Measurements from ENCODE around the gene SLF2. TPM values are rescaled to one million over a fixed set of nuclear protein-coding genes. Genes with fewer than 3 reads are reported as not detected.

The SLF2 gene
- total RNA-seq, 4 donors from 2014 or later = 27.9 to 102 (median 59.9) TPM

DNA sequence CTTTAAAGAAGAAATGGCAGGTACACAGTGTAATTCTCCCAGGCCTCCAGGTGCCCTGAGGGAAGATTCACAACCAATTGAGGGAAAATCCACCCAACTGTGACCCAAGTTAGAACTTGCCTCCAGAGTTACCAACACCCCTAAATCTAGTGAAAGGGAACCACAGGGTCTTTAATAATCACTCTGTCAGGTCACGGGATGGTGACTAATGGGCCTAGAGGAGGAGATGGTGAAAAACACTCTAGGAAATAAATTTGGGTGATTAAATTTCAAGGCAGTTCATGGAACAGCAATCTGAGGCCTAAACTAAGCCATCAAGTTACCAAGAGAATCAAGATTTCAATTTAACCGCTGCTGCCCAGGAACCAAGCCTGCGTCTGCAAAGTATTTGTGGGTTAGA is 26.7 kb upstream of the SLF2 start:
- intact Hi-C loops (cut with DNase I; ENCODE audit: low total_unique reads) = no loop called here
- Histone ChIP-seq H3K27me3 (no peaks in the 10 kb centered on the region), H3K36me3 (no peaks in the 10 kb centered on the region), H3K9me3 (no peaks in the 10 kb centered on the region), H3K4me3 (no peak overlapping the region), H3K4me1 (peaks cover 4 to 12% of the 10 kb centered on the region in 2 donors), H3K27ac (peak overlapping the region; percentile 82 to 91)
- DNase-seq = peak in 1 of 2 donors; percentile 52
- TF ChIP-seq CTCF (IDR thresholded peaks at IDR 0.05) (no peak), POLR2A (IDR thresholded peaks at IDR 0.05) (no peak)

DNA sequence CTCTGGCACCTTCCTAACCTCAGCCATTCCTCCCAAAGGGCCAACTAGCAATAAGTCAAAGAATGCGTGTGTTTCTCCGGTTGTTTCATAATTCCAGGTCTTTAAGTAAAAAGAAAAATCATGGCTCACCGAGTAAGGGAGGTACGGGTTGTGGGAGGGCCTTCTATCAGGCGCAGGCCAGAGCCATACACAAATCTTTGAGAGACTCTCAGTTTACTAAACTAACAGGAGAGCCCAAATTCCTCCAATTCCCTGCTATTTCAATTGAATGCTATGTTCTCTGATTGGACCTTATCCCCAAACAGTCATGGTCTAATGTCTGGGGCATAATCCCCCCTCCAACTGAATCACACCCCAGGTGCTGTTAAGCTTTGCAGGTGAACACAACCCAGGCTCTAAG is 26.2 kb upstream of the SLF2 start:
- intact Hi-C loops (cut with DNase I; ENCODE audit: low total_unique reads) = no loop called here
- Histone ChIP-seq H3K27me3 (no peaks in the 10 kb centered on the region), H3K36me3 (no peaks in the 10 kb centered on the region), H3K4me3 (no peak overlapping the region), H3K9me3 (no peaks in the 10 kb centered on the region), H3K27ac (peak overlapping the region; percentile 82 to 91), H3K4me1 (peaks cover 4 to 12% of the 10 kb centered on the region in 2 donors)
- TF ChIP-seq POLR2A (IDR thresholded peaks at IDR 0.05) (no peak), CTCF (IDR thresholded peaks at IDR 0.05) (no peak)
- no peak for DNase-seq

- no peaks in the 10 kb centered on the region for H3K36me3 ChIP-seq
- intact Hi-C loops (cut with DNase I; ENCODE audit: low total_unique reads) = no loop called here
- peak overlapping the region; percentile 82 to 91 for H3K27ac ChIP-seq
- no peaks in the 10 kb centered on the region for H3K27me3 ChIP-seq
- TF ChIP-seq POLR2A (IDR thresholded peaks at IDR 0.05) = no peak
- TF ChIP-seq CTCF (IDR thresholded peaks at IDR 0.05) = no peak
- H3K4me1 ChIP-seq = peaks cover 4 to 9% of the 10 kb centered on the region in 2 donors
- H3K4me3 ChIP-seq = no peak overlapping the region
- DNase-seq = peak; percentile 76 to 77
- no peaks in the 10 kb centered on the region for H3K9me3 ChIP-seq
These were observed 25.8 kb upstream of the SLF2 start for GRCh38 chr10:100886963-100887362.

DNA sequence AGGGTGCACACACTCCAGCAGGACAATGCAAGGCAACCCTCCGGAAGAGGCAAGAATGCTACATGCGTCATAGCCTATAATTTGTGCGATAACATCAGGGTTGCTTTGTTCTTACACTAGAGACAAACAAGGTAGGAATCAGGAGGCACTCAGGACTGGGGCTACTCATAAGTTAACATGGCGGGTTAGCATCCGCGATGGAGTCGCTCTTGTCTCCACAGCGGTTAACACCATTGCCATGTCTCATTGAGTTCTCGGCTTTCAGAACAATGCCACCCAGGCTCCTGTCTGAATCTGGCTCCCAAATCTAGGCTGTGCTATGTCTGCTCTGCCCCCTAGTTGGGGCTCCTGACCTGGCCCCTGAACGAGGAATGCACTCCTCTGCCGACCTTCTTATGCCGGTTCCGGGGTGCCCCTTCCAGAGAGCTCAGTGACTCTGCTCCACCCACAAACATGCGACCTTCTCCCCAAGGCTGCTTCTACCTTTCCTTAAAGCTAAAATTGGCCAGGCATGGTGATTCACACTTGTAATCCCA is 24.9 kb upstream of the SLF2 start:
- intact Hi-C loops (cut with DNase I; ENCODE audit: low total_unique reads) = no loop called here
- H3K27me3 ChIP-seq = no peaks in the 10 kb centered on the region

DNA sequence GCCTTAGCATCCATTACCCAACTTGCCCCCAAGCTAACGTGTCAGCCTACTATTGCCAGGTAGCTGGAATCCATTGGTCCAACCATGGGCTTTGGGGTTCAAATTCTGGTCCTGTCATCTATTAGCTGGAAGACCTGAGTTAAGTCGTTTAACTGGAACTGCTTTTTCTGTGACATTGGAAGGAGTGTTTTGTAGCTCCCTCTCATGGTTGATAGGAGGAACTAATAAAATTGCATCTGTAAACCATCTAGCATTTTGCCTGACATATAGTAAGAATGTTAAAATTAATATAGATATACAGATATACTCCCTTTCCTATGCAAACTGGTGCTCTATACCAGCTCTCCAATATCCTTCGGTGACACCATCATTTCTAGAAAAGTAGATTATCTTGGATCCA is 23.8 kb upstream of the SLF2 start:
- H3K27me3 ChIP-seq = no peaks in the 10 kb centered on the region
- intact Hi-C loops (cut with DNase I; ENCODE audit: low total_unique reads) = no loop called here
- H3K27ac ChIP-seq = peak overlapping the region in 1 of 2 donors; percentile 91
- no peaks in the 10 kb centered on the region for H3K9me3 ChIP-seq
- H3K4me3 ChIP-seq = no peak overlapping the region
- no peak for DNase-seq
- H3K36me3 ChIP-seq = no peaks in the 10 kb centered on the region
- no peak for TF ChIP-seq POLR2A (IDR thresholded peaks at IDR 0.05)
- H3K4me1 ChIP-seq = peaks cover 0 to 4% of the 10 kb centered on the region in 2 donors

More for the DNA sequence above, 24.9 kb upstream of the SLF2 start:
- no peak for TF ChIP-seq POLR2A (IDR thresholded peaks at IDR 0.05)
- no peak for TF ChIP-seq CTCF (IDR thresholded peaks at IDR 0.05)
- H3K36me3 ChIP-seq = no peaks in the 10 kb centered on the region
- DNase-seq = peak in 1 of 2 donors; percentile 46
- peak overlapping the region; percentile 82 to 91 for H3K27ac ChIP-seq
- no peaks in the 10 kb centered on the region for H3K9me3 ChIP-seq
- H3K4me3 ChIP-seq = no peak overlapping the region
- H3K4me1 ChIP-seq = peaks cover under 1 to 4% of the 10 kb centered on the region in 2 donors

DNA sequence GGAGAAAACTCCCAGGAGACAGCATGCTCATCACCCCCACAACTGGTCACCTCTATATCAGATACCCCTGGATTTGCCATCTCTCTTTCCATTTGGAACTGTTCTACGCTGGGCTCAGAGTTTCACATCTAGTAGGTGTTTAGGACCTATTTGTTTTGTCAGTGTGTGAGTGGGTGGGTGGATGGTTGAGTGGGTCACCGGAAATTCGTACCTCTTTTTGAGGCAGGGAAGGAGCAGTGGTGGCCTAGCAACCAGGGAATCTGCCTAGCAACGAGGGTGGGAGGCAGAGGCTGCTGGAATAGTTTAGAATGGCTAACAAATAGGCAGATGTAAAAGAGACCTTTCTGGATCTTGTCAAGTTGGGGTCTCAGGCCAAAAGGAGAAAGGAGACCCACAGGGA is 23.2 kb upstream of the SLF2 start:
- DNase-seq = no peak
- no peak for TF ChIP-seq POLR2A (IDR thresholded peaks at IDR 0.05)
- Histone ChIP-seq H3K36me3 (no peaks in the 10 kb centered on the region), H3K4me3 (no peak overlapping the region), H3K4me1 (peaks cover 0 to 4% of the 10 kb centered on the region in 2 donors), H3K27ac (no peak overlapping the region), H3K27me3 (no peaks in the 10 kb centered on the region), H3K9me3 (no peaks in the 10 kb centered on the region)
- intact Hi-C loops (cut with DNase I; ENCODE audit: low total_unique reads) = no loop called here
